ENCODE measurements around the gene HCFC1R1.
A peak's percentile ranks its signal among the peaks of the same experiment; 100 is the strongest.
"Not testable (repeated sequence)": the region's sequence is repeated elsewhere in the genome, so short reads cannot be mapped to it uniquely, and the experiment has no call there.

HCFC1R1 gene, protein sequence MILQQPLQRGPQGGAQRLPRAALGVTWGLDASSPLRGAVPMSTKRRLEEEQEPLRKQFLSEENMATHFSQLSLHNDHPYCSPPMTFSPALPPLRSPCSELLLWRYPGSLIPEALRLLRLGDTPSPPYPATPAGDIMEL

DNA sequence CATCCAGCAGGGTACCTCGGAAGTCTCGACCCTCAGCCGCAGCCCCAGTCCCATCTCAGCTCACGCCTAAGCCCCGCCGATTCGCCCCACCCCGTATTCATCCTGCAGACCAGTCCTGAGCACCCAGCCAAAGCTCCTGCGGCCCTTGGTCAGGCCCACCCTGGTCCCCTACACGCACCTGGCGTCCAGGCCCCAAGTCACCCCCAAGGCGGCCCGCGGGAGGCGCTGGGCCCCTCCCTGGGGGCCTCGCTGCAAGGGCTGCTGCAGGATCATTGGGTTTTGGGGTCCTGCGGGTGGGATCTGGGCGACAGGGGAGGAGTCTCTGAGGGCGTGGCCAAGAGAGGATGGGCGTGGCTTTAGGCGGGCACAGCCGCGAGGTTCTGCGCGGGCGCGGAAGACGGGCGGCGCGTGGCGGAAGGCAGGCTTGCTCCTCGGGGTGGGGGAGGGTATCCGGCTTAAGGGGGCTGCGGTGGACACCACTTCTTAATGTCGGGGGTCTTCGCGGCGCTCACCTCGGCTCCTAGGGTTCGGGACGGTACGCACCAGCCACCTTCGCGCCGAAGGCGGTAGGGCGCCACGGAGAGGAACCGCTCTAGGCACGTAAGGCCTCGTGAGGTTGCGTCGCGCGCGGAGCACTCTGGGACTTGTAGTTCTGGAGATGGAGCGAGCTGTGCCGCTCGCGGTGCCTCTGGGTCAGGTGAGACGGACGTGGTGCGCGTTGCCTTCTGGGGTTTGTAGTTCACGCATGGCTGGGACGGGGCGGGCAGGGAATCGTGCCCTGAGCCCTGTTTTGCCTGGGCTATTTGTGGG is at the start of gene HCFC1R1, which contains the start of gene THOC6:
HCFC1R1 (minus strand) TSS at position 274 of the 810 bp plus-strand sequence; CDS start at position 273, 1 bp downstream.
THOC6 (plus strand) TSS at position 367 of the 810 bp plus-strand sequence; CDS start at position 659, 292 bp downstream.
- DNase-seq, result peak; percentile 82 to 99 (median 94)

- no peak for DNase-seq
These were observed 49.7 kb upstream of the HCFC1R1 start for GRCh38 chr16:3073448-3073847.

DNA sequence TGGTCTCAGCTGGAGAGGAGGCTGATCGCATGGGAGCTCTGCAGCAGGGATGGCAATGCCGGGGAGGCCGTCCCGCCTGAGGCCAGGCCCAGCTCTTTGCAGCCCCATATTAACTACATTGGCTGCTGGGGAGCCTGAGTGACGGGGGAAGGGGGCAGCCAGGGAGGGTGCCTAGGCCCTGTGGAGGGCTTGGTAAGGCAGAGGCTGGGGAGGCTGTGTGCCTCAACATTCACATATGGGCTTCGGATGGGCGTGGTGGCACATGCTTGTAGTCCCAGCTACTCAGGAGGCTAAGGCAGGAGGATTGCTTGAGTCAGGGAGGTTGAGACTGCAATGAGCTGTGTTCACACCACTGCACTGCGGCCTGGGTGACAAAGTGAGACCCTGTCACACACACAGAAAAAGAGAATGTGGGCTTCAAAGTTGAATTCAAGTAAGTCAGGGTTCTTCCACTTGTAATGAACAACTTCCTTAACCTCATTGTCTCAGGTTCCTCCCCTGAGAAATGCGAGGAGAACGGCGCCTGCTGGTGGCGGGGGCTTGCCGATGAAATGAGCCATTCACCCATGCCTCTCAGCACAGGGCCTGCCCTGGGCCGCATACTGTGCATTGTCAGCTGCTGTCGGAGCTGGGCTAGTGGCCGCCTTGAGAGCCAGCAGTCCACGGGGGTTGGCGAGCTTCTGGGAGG is 49.0 kb upstream of the HCFC1R1 start:
- not testable (repeated sequence) for DNase-seq

GRCh38 chr16:3072148-3072547 is 48.4 kb upstream of the HCFC1R1 start:
- not testable (repeated sequence) for DNase-seq

- no peak for DNase-seq
These were observed 47.9 kb upstream of the HCFC1R1 start for GRCh38 chr16:3071655-3072054.

- DNase-seq, result no peak
These were observed 46.9 kb upstream of the HCFC1R1 start for GRCh38 chr16:3070608-3071111.

- DNase-seq, result not testable (repeated sequence)
These were observed 45.4 kb upstream of the HCFC1R1 start for GRCh38 chr16:3069146-3069545.

DNA sequence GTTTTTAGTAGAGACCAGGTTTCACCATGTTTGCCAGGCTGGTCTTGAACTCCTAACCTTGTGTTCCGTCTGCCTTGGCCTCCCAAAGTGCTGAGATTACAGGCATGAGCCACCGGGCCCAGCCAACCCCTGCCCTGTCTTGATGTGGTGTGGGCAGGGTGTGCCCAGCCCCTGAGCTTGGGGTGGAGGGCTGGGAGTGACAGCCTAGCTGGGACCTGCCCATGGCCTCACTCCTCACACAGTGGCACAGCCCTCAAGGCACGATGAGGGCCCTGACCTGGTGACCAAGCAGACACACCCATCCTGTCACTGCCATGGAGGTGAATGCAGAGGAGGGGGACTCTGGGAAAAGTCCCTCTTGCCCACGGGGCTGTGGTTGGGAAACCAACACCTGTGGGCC is 44.7 kb upstream of the HCFC1R1 start:
- DNase-seq, result no peak

DNA sequence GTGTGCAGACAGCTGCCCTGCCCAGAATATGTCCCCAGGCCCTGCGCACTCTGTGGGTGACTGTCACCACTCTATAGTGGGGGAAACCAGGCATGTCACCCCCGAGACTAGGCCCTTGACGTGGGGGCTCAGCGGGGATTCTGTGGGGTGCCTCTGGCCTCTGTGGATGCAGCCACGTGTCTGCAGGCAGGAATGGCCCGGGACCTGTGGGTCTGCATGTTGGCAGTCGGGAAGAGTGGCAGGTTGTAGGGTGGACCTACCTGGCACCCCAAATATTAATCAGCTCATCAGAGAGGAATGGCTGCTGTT is 42.7 kb upstream of the HCFC1R1 start:
- no peak for DNase-seq

GRCh38 chr16:3065742-3066439 is 42.1 kb upstream of the HCFC1R1 start:
- DNase-seq, result no peak

GRCh38 chr16:3065069-3065741 is 41.5 kb upstream of the HCFC1R1 start, which contains the start of gene IL32:
Gene IL32 (plus strand): TSS chr16:3065640. CDS start chr16:3065812, 172 bp downstream.
- no peak for DNase-seq

- DNase-seq, result no peak
These were observed 40.1 kb upstream of the HCFC1R1 start for GRCh38 chr16:3063625-3064386.

GRCh38 chr16:3062553-3062952 is 38.8 kb upstream of the HCFC1R1 start:
- no peak for DNase-seq

DNA sequence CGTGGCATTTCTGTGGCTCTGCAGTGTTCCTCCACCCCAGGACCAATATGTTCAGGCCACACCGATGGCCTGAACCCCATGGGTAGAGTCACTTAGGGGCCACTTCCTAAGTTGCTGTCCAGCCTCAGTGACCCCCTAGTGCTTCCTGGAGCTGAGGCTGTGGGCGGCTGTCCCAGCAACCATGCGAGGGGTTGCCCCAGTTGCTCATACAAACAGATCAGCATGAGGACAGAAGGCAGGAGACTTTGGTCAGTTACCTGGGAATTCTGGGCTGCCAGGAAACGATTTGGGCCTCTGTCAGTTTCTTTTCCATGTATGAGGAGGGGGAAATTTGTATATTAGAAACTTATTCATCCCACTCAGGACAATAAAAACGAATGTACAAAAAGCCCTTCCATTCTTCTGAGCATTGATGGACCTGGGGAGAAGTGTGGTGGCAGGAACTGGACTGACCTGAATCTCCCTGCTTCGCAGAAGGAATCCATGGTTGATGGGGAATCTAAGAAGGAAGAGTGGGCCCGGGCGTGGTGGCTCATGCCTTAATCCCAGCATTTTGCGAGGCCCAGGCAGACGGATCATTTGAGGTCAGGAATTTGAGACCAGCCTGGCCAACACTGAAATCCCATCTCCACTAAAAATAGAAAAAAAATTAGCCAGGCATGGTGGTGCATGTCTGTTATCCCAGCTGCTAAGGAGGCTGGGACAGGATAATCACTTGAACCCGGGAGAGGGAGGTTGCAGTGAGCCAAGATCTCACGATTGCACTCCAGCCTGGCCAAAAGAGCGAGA is 36.8 kb upstream of the HCFC1R1 start:
- DNase-seq, result no peak

DNA sequence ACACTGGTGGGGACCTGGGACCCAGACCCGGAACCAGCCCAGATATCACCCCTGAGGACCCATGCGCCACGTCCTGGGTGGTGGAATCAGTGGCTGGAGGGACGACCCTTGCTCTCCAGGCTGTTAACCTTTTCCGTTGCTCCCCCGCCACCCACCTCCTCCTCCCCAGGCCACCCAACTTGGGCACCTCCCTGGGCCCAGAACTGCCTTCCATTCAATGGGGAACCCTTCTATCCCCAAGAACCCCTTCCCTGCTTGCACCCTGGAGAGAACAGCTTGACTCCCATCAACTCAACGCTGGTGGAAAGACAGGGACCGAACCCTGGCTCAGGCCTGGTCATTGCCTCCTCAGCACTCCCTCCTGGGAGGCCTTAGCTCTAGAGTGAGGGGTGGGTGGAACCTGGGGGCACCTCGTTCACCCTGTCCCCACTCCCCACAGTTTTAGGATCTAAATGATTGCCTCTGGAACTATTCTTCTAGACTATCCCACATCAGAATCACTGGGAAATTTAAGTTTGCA is 36.0 kb upstream of the HCFC1R1 start:
- no peak for DNase-seq

DNA sequence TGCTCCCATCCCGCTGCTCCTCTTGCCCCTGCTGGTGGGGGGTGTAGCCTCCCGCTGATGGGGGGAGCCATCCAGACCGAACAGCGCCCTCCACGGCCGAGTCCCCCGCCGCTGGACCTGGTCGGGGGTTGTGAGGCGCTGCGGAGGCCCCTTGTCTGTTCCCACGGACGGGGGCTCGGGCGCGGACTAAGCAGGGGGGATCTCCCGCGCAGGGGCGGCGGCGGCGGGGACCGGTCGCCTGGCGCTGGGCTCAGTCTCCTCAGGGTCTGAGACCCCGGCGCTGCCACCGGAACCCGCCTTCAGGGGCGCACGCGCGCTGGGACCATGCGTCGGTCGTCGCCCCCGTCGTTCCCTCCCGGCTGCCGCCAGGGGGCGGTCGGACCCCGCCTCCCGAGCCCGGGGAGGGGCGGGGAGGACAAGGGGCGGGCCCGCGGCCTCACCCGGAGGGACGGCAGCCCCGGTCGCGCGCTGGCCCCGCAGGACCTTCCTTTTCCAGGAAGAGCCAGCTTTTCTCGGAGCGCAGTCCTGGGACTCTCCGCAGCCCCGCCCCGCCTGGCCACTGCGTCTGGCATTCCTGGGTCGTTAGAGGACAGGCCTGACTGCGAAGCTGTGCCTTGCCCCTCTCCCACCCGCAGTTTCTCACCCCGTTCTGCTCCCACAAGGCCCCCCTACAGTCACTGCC is 35.4 kb upstream of the HCFC1R1 start:
- peak in 57 of 58 donors; percentile 11 to 85 (median 66) for DNase-seq

DNA sequence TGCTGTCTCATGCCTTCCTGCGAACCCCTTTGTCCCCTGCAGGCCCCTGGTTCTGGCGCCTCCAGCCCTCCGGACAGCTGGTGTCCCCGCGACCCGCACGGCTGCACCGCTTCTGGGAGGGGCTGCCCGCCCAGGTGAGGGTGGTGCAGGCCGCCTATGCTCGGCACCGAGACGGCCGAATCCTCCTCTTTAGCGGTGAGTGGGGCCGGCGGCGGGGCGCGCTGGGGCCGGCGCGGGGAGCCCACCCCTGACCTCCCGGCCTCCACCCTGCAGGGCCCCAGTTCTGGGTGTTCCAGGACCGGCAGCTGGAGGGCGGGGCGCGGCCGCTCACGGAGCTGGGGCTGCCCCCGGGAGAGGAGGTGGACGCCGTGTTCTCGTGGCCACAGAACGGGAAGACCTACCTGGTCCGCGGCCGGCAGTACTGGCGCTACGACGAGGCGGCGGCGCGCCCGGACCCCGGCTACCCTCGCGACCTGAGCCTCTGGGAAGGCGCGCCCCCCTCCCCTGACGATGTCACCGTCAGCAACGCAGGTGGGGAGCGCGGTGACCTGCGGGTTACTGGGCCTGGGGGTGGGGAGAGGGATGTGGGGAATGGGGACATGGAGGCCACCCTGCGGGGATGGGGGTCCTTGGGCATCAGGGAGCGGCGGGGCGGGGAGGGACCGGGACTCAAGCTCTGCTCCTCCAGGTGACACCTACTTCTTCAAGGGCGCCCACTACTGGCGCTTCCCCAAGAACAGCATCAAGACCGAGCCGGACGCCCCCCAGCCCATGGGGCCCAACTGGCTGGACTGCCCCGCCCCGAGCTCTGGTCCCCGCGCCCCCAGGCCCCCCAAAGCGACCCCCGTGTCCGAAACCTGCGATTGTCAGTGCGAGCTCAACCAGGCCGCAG is 34.6 kb upstream of the HCFC1R1 start:
- DNase-seq, result peak in 22 of 58 donors; percentile 4 to 52 (median 27)

All from anterior cingulate cortex (tissue), 58 donors.